Measurements from ENCODE around the gene MSH5.
"Not testable (repeated sequence)": the region's sequence is repeated elsewhere in the genome, so short reads cannot be mapped to it uniquely, and the experiment has no call there.

The MSH5 gene

DNA sequence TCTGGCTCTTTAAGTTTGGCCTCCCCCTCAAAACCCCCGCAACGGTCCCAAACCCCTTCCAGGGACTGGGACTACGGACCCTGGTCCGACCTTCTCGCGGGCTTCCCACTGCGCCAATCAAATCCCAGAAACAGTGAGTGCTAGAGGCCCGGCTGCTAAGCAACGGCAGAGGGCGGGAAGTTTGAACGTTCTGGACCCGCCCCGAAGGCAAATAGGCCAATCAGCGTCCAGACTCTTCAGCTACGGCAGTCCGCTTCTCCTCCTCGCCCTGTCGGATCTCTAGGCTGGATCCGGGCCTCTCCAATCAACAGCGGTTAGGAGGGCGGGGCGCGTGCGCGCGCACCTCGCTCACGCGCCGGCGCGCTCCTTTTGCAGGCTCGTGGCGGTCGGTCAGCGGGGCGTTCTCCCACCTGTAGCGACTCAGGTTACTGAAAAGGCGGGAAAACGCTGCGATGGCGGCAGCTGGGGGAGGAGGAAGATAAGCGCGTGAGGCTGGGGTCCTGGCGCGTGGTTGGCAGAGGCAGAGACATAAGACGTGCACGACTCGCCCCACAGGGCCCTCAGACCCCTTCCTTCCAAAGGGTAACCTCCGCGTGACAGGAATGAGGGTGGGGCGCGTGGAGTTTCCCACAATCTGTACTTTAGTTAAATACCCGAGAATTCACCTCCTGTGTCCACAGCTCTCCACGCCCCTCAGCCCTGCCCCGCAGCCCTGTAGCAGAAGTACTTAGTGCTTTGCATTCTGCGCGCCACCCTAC is at the start of gene MSH5:
Gene MSH5 (plus strand): TSS at position 367 of the 758 bp plus-strand sequence. CDS start 462 bp downstream, outside the sequence.
- DNase-seq (ENCODE audit: low read depth in 2 of 2) = peak; percentile 87 to 91

DNA sequence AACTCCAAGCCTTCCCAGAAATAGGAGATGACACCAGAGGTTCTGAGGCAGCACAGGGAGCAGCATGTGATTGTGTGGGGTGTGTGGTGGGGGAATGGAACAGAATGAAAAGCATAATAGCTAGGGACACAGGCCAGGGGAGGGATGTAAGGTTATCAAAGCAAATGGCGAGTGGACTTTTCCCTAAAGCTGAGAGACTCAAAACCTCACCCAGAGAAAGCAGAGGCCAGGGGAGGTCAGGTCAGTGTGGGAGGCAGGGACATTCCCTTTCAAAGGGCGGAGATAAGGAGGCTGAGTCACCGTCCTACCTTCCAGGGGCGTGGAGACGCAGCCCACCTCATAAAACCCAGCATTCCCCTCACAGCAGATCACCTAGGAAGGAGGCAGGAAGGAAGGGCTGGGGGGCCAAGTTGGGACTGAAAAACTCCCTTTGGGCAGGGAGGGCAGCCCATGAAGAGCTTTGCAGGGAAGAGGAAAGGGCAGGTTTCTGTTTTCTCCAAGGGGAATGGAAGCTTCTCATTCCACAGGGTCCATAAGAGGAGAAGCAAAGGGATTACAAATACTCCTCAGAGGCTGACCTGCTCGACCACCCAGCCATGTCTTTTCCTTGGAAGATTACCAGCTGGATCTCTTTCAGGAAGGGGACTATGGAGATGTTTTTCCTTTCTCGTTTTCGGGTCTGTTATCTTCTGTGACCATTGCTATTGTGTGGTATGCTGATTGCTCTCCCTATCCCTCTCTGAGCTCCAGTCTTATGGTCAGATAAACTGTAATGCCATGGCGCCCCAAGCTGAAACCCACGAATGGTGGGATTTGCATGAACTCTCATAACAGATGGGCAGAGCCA is 49.4 kb upstream of the MSH5 start:
- DNase-seq (ENCODE audit: low read depth in 2 of 2) = no peak

DNA sequence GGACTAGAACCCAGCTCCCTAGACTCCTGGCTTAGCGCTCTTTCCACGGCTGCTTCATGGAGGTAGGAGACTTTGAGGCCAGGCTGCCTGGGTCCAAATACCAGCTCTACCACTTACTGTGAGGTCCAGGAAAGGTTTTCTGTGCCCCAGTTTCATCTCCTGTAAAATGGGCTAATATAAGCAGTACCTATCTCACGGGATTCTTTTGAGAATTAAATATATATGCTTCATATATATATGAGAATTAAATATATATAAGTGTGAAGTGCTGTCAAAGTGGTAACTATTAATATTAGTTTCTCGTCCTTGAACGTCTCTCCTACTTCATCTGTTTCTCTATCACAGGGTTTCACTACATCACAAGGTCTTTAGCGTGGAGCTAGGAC is 48.7 kb upstream of the MSH5 start:
- no peak for DNase-seq (ENCODE audit: low read depth in 2 of 2)

DNA sequence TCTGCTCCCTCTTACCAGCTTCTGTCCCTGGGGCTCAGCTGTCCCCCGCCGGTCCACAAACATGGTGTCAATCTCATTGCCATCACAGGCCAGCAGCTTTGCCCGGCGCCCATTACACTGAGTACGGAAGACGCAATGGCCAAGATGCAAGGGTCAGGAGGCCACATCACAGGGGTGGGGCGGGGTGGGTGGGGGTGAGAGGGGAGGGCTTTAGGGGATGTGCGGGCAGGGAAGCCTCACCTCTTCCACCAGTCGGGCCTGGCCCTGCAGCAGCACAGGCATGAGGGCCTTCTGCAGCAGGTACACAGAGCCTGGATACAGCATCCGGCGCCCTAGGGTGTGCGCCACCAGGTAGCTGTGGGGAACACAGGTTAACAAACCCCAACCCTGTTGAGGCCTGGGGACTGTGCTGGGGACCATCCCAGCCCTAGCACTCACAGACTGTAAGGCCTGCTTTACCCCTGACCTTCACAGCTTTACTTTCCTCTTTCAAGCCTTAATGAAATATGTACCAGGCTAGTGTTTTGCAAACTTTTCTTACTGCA is 48.2 kb upstream of the MSH5 start:
- no peak for DNase-seq (ENCODE audit: low read depth in 2 of 2)

DNA sequence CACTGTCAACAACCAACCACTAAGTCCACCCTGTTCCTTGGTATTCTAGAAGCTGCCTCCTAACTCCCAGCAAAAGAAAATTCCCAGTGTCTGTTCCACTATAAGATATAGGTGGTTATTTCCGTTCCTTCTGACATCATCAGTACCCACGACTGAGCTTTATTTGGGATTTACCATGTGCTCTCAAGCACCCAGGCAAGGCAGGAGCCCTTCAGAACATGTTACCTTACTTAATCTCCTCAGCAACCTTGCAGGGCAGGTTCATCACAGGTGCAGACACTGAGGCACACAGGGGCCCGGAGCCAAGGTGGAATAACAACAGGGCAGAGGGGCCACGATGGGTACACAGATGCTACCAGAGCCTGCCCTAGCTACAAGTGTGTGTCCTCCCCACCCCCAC is 47.5 kb upstream of the MSH5 start:
- no peak for DNase-seq (ENCODE audit: low read depth in 2 of 2)

DNA sequence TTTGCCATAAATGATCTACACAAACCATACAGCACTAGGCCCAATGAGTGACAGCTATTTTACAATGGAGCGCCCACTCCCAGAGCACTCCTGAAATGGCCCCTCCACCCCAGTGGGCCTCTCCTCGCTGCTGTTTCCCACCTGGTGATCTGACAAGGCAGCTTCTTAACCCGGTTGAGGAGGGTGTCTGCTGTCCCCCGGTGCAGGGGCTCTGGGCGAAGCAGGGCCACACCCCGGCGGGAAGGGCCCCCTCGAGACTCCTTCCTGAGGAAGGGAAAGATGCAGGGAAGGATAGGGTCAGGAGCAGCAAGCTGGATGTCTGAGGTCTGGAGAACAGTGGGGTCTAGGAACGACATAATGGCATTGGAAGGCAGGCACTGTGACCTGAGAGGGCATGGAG is 46.9 kb upstream of the MSH5 start:
- no peak for DNase-seq (ENCODE audit: low read depth in 2 of 2)

- no peak for DNase-seq (ENCODE audit: low read depth in 2 of 2)
Measured at GRCh38 chr6:31693535-31693934, 46.3 kb upstream of the MSH5 start.

- no peak for DNase-seq (ENCODE audit: low read depth in 2 of 2)
Measured at GRCh38 chr6:31697555-31697954, 42.2 kb upstream of the MSH5 start.

DNA sequence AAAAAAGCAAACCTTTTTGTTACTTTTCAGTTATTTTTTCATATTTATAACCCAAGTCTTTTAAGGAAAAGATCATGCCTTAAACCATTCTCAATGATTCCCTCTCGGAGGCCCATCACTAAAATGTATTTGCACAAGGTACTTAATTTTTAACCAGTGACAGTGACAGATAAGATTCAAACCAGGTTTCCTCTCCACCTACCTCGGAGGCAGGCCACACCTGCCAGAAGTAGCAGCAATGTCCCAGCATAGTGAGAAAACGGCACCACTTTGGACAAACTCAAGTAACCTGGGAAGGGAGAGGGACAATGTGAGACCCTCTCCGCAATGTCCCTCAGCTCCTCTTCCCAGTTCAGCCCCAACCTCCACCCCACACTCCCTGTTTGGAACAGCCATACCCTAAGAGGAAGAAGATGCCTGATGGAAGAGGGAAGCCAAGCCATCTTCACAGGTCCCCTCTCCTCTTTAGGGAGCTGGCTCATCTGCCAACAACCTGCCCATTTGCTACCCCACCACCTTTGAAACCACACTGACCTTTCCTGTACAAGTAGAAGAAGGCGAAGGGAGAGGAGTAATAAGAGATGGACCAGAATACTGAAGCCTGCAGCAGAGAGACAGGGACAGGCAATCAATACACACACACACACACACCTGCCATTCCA is 38.9 kb upstream of the MSH5 start:
- DNase-seq (ENCODE audit: low read depth in 2 of 2) = no peak

DNA sequence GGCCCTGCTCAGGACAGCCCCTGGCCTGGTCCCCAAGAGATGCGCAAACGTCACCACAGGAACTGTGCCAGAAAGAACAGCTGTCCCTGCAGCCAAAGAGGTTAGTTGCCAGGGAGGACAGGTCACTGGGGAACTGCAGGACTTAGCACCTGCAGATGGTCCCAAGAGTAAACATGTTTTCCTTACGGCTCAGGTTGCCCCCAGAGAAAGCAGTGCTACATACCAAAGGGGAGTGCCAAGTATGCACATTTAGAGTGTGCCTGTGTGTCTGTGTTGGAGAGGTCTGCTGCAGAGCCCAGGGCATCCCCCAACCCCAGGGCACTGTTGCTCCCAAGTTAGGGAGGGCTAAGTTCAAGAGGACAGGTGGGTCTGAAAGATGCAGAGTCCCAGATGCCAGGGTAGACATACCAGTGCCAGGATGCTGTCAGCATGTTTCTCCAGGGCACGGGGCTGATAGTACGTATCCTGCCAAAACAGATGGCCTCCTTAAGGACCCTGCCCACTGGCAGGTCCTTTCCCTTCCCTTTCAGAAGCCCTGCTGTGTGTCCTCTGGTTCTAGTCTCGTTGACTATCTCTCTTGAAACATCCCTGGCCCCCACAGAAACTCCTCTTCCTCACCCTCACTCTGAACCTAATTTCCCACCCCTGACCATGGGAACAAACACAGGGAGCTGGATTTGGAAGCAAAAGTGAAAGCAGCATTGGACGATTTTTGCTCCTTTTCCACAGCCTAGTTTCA is 38.0 kb upstream of the MSH5 start:
- DNase-seq (ENCODE audit: low read depth in 2 of 2) = no peak

DNA sequence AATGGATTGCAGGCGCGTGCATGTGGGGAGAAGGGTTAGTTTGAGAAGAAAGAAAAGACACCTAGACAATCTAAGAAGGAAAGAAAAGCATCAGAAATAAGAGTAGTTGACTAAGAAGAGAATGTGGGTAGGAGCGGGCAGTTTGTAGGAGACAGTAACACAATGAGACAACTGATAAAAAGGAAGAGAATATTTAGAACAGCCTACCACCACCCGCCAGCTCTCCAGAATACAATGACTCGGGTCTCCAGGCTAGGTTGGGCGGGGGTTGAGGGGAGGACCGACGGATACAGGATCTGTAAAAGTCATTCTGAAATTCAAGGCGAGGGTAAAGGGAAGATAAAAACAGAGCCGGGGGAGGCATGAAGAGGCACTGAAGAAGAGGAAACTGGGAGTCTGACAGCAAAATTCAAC is 37.4 kb upstream of the MSH5 start:
- no peak for DNase-seq (ENCODE audit: low read depth in 2 of 2)

- DNase-seq (ENCODE audit: low read depth in 2 of 2) = peak; percentile 93 to 95
Measured at GRCh38 chr6:31702819-31703716, 36.7 kb upstream of the MSH5 start, which contains the start of gene ABHD16A. ABHD16A (minus strand) TSS chr6:31703324; CDS start chr6:31703281, 43 bp downstream.

GRCh38 chr6:31705931-31706330 is 33.9 kb upstream of the MSH5 start:
- no peak for DNase-seq (ENCODE audit: low read depth in 2 of 2)

DNA sequence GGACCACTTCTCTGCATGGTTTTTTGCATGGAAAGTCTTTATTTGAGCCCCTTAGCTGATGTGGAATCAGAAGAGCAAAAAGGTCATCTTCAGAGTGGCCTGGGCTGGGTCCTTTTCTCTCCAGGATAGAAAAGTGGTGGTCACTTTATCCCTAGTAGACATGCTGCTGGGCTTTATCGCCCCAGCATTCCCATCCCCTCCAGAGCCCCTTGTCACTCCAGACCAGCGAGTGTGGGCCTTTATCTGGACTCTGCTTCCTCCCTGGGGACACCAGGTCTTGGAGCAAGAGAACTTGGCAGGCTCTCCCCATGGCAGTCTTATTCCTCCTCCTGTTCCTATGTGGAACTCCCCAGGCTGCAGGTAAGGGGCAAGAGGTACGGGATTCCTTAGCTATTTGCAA is 33.2 kb upstream of the MSH5 start, which contains the start of gene LY6G6F:
Gene LY6G6F (plus strand): TSS at position 268 of the 400 bp plus-strand sequence. CDS start 41 bp downstream, at position 309.
- no peak for DNase-seq (ENCODE audit: low read depth in 2 of 2)

GRCh38 chr6:31707701-31708100 is 32.1 kb upstream of the MSH5 start:
- DNase-seq (ENCODE audit: low read depth in 2 of 2) = no peak

DNA sequence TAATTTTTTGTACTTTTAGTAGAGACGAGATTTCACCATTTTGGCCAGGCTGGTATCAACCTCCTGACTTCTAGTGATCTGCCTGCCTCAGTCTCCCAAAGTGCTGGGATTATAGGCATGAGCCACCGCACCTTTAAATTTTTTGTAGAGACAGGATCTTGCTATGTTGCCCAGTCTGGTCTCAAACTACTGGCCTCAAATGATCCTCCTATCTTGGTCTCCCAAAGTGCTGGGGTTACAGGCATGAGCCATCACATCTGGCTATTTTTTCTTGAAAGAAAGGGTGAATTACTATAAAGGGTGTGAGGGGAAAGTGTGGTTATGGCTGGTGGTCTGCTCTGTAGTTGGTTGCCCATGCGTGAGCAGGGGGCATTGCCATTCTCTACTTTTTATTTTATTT is 31.6 kb upstream of the MSH5 start:
- DNase-seq (ENCODE audit: low read depth in 2 of 2) = no peak

- not testable (repeated sequence) for DNase-seq (ENCODE audit: low read depth in 2 of 2)
Measured at GRCh38 chr6:31709157-31709556, 30.6 kb upstream of the MSH5 start.

GRCh38 chr6:31710523-31711219 is 29.1 kb upstream of the MSH5 start:
- DNase-seq (ENCODE audit: low read depth in 2 of 2) = no peak

DNA sequence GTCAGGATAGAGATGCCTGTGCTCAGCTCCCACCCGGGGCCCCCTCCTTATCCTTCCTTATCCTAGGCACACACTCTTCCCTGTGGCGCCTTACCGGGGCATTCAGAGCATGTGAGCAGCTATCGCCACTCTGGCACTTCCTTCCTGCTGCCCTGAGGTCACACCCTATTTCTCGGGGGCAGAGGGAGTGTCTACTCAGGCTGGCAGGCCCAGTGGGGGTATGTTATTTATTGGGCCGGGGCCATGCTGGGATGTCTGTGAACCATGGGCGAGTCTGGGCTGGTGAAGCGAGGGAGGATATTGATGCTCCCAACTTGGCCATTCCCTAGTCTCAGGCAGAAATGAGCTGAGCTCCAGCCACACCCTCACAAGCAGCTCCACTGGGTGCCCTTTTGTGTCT is 28.6 kb upstream of the MSH5 start:
- DNase-seq (ENCODE audit: low read depth in 2 of 2) = no peak

DNA sequence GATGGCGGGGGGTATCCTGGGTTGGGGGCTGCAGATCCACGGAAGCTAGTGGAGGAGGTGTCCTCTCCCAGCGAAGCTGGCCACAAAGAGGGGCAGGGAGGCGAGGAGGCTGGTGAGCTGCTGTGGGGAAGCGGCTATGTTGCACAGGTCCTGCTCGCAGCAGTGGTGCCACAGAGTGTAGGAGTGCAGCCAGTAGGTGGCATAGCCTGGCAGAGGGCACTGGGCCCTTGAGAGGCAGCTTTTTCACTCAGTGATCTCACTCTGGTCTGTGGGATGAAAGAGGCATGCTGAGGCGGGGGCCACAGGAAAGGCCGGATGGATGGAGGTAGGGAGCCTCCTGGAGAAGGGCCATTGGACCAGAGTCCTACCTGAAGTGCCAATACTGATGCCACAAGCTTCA is 27.5 kb upstream of the MSH5 start:
- DNase-seq (ENCODE audit: low read depth in 2 of 2) = no peak
